ENCODE measurements around the gene LRTM2.

LRTM2 gene

GRCh38 chr12:1793426-1794210 lies 26.7 kb upstream of the LRTM2 start:
- TF ChIP-seq CSDC2 (CRISPR knock-in tag; IDR thresholded peaks at IDR 0.05) (no peak), ZFP3 (CRISPR knock-in tag; IDR thresholded peaks at IDR 0.05) (no peak), ZNF565 (CRISPR knock-in tag; conservative IDR thresholded peaks at IDR 0.05; ENCODE audit: low read depth) (no peak), SNAI2 (CRISPR knock-in tag; IDR thresholded peaks at IDR 0.05) (no peak), ZC3H10 (CRISPR knock-in tag; IDR thresholded peaks at IDR 0.05) (no peak), ISL1 (CRISPR knock-in tag; IDR thresholded peaks at IDR 0.05) (no peak), ARNTL (CRISPR knock-in tag; IDR thresholded peaks at IDR 0.05; ENCODE audit: borderline replicate concordance, low read depth) (no peak), OSR1 (CRISPR knock-in tag; IDR thresholded peaks at IDR 0.05) (no peak), GLIS3 (CRISPR knock-in tag; IDR thresholded peaks at IDR 0.05) (no peak), CSRNP3 (CRISPR knock-in tag; IDR thresholded peaks at IDR 0.05) (no peak)
- ATAC-seq: no peak

GRCh38 chr12:1794440-1795090 lies 25.8 kb upstream of the LRTM2 start:
- no peak for TF ChIP-seq TSHZ2 (CRISPR knock-in tag; IDR thresholded peaks at IDR 0.05)
- TF ChIP-seq ZNF70 (CRISPR knock-in tag; IDR thresholded peaks at IDR 0.05): no peak
- no peak for TF ChIP-seq ZNF565 (CRISPR knock-in tag; conservative IDR thresholded peaks at IDR 0.05; ENCODE audit: low read depth)
- TF ChIP-seq OSR1 (CRISPR knock-in tag; IDR thresholded peaks at IDR 0.05): no peak
- no peak for TF ChIP-seq ISL1 (CRISPR knock-in tag; IDR thresholded peaks at IDR 0.05)
- no peak for TF ChIP-seq RARB (CRISPR knock-in tag; IDR thresholded peaks at IDR 0.05)
- no peak for TF ChIP-seq GLIS3 (CRISPR knock-in tag; IDR thresholded peaks at IDR 0.05)
- no peak for TF ChIP-seq CSRNP3 (CRISPR knock-in tag; IDR thresholded peaks at IDR 0.05)
- TF ChIP-seq SNAI2 (CRISPR knock-in tag; IDR thresholded peaks at IDR 0.05): no peak
- no peak for TF ChIP-seq ZNF8 (CRISPR knock-in tag; IDR thresholded peaks at IDR 0.05)
- TF ChIP-seq, protein P1, sequence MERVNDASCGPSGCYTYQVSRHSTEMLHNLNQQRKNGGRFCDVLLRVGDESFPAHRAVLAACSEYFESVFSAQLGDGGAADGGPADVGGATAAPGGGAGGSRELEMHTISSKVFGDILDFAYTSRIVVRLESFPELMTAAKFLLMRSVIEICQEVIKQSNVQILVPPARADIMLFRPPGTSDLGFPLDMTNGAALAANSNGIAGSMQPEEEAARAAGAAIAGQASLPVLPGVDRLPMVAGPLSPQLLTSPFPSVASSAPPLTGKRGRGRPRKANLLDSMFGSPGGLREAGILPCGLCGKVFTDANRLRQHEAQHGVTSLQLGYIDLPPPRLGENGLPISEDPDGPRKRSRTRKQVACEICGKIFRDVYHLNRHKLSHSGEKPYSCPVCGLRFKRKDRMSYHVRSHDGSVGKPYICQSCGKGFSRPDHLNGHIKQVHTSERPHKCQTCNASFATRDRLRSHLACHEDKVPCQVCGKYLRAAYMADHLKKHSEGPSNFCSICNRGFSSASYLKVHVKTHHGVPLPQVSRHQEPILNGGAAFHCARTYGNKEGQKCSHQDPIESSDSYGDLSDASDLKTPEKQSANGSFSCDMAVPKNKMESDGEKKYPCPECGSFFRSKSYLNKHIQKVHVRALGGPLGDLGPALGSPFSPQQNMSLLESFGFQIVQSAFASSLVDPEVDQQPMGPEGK (CRISPR knock-in tag; IDR thresholded peaks at IDR 0.05; ENCODE audit: borderline replicate concordance): no peak
- no peak for TF ChIP-seq POU6F1 (CRISPR knock-in tag; IDR thresholded peaks at IDR 0.05; ENCODE audit: borderline replicate concordance, low read depth)
- no peak for TF ChIP-seq ZC3H10 (CRISPR knock-in tag; IDR thresholded peaks at IDR 0.05)
- no peak for TF ChIP-seq ARNTL (CRISPR knock-in tag; IDR thresholded peaks at IDR 0.05; ENCODE audit: borderline replicate concordance, low read depth)
- no peak for TF ChIP-seq BACH2 (CRISPR knock-in tag; IDR thresholded peaks at IDR 0.05; ENCODE audit: borderline replicate concordance)
- no peak for TF ChIP-seq ZFP3 (CRISPR knock-in tag; IDR thresholded peaks at IDR 0.05)
- TF ChIP-seq ESRRG (CRISPR knock-in tag; IDR thresholded peaks at IDR 0.05): no peak
- no peak for TF ChIP-seq ZFP30 (CRISPR knock-in tag; IDR thresholded peaks at IDR 0.05)
- TF ChIP-seq, protein P2, sequence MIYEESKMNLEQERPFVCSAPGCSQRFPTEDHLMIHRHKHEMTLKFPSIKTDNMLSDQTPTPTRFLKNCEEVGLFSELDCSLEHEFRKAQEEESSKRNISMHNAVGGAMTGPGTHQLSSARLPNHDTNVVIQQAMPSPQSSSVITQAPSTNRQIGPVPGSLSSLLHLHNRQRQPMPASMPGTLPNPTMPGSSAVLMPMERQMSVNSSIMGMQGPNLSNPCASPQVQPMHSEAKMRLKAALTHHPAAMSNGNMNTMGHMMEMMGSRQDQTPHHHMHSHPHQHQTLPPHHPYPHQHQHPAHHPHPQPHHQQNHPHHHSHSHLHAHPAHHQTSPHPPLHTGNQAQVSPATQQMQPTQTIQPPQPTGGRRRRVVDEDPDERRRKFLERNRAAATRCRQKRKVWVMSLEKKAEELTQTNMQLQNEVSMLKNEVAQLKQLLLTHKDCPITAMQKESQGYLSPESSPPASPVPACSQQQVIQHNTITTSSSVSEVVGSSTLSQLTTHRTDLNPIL (CRISPR knock-in tag; IDR thresholded peaks at IDR 0.05; ENCODE audit: low read depth): no peak
- no peak for ATAC-seq

All from SK-N-SH treated with all-trans-retinoic acid at 6 μM for 48 hours (cell line).